Prostate gland (tissue), 2 donors: ENCODE measurements around the gene MAP3K7CL. TPM values are rescaled to one million over a fixed set of nuclear protein-coding genes. Genes with fewer than 3 reads are reported as not detected.

Source experiments
- DNase-seq: peaks from one replicate; pipeline ENCODE4 v3.0.0-alpha.2; 2019; ENCODE audit warnings: low spot score
- H3K27ac ChIP-seq, 2 donors: fragments of 200-600 bp; sonication (generic); 2 replicates each; pipeline ENCODE4 v1.5.1; 2017 to 2019
- H3K27me3 ChIP-seq: fragments of 200-600 bp; sonication (generic); replicated peaks from 2 replicates; pipeline ENCODE4 v1.5.1; 2019; ENCODE audit not compliant: insufficient read depth
- H3K36me3 ChIP-seq, 2 donors: fragments of 200-600 bp; sonication (generic); 1 replicate in 1 of 2; 2 replicates in 1 of 2; pipeline versions ENCODE4 v1.5.1 to v1.8.1; 2017 to 2019
- H3K4me1 ChIP-seq: fragments of 200-600 bp; sonication (generic); replicated peaks from 2 replicates; pipeline ENCODE4 v1.5.1; 2019
- H3K4me3 ChIP-seq, 2 donors: fragments of 200-600 bp; sonication (generic); 2 replicates each; pipeline ENCODE4 v1.5.1; 2017 to 2019
- H3K9me3 ChIP-seq: fragments of 200-600 bp; sonication (generic); 2 replicates; pipeline ENCODE4 v1.5.1; 2017
- CTCF ChIP-seq, 4 experiments: fragments of 200-600 bp in 2 of 4; fragments of 450-650 bp in 2 of 4; sonication (generic) in 2 of 4; IDR thresholded peaks; 1 replicate in 3 of 4; 2 replicates in 1 of 4; pipeline ENCODE4 v1.5.1; 2016 to 2019; ENCODE audit warnings: antibody characterized with exemption in 4 of 4, mild to moderate bottlenecking in 2 of 4, moderate library complexity in 2 of 4
- POLR2A ChIP-seq: fragments of 450-650 bp; IDR thresholded peaks from one replicate; pipeline ENCODE4 v1.6.1; 2016; ENCODE audit warnings: antibody characterized with exemption, mild to moderate bottlenecking
- POLR2AphosphoS5 ChIP-seq: sonication (generic); formaldehyde crosslinking; IDR thresholded peaks from one replicate; pipeline ENCODE4 v1.6.1; 2017; ENCODE audit warnings: antibody characterized with exemption
- WGBS: methylation state at CpG from one replicate; pipeline ENCODE4 v1.1.5; 2018; 5-methylcytosine and 5-hydroxymethylcytosine counted together
- intact Hi-C: fragments of 100-400 bp; cut with DNase I; formaldehyde crosslinking; loops from one replicate; pipeline ENCODE4 v1.14.2; 2022
- total RNA-seq, 2 donors: library from RNA; depleted of rRNA; stranded (reverse); fragments of >200 nt; gene quantifications; one replicate each; pipeline ENCODE4 v1.1.0, GENCODE V29; 2016

The MAP3K7CL gene
- total RNA-seq, 2 donors from 2014 or later: 8.7 to 13.2 TPM

- H3K36me3 ChIP-seq: no peaks in the 10 kb centered on the region
- no peak overlapping the region for H3K4me3 ChIP-seq
- 97% methylated on average over 1 of the region's 1 CpG for WGBS
- no peaks in the 10 kb centered on the region for H3K27me3 ChIP-seq
- no peak for DNase-seq
- peaks cover 7% of the 10 kb centered on the region for H3K4me1 ChIP-seq
- intact Hi-C loops: no loop called here
- TF ChIP-seq CTCF (IDR thresholded peaks at IDR 0.05): no peak
- TF ChIP-seq POLR2AphosphoS5: no peak
- TF ChIP-seq POLR2A: no peak
- no peaks in the 10 kb centered on the region for H3K9me3 ChIP-seq
- H3K27ac ChIP-seq: no peak overlapping the region
Measured at GRCh38 chr21:29179503-29179902, 49.1 kb downstream of the MAP3K7CL start.

- intact Hi-C loops: no loop called here
- Histone ChIP-seq H3K4me3 (peak overlapping the region; percentile 10 to 27), H3K27me3 (no peaks in the 10 kb centered on the region), H3K4me1 (peaks cover 3% of the 10 kb centered on the region), H3K9me3 (no peaks in the 10 kb centered on the region), H3K36me3 (no peaks in the 10 kb centered on the region), H3K27ac (peak overlapping the region; percentile 89 to 91)
- peak; percentile 60 for DNase-seq
- peak; percentile 82 for TF ChIP-seq POLR2AphosphoS5
- TF ChIP-seq POLR2A: peak; percentile 22
- no peak for TF ChIP-seq CTCF (IDR thresholded peaks at IDR 0.05)
- WGBS: 6% methylated on average over 9 of the region's 9 CpGs
Measured at GRCh38 chr21:29181799-29182470, 51.5 kb downstream of the MAP3K7CL start.

GRCh38 chr21:29182691-29183092 lies 52.2 kb downstream of the MAP3K7CL start:
- no peaks in the 10 kb centered on the region for H3K36me3 ChIP-seq
- 38% methylated on average over 4 of the region's 4 CpGs for WGBS
- peak overlapping the region in 1 of 2 donors; percentile 27 for H3K4me3 ChIP-seq
- no peaks in the 10 kb centered on the region for H3K27me3 ChIP-seq
- TF ChIP-seq POLR2A (no peak), POLR2AphosphoS5 (no peak), CTCF (IDR thresholded peaks at IDR 0.05) (no peak)
- DNase-seq: no peak
- peak overlapping the region; percentile 89 to 91 for H3K27ac ChIP-seq
- peaks cover 3% of the 10 kb centered on the region for H3K4me1 ChIP-seq
- H3K9me3 ChIP-seq: no peaks in the 10 kb centered on the region
- intact Hi-C loops: no loop called here

GRCh38 chr21:29184037-29184436 lies 53.6 kb downstream of the MAP3K7CL start:
- Histone ChIP-seq H3K27ac (no peak overlapping the region), H3K4me1 (peaks cover 3% of the 10 kb centered on the region), H3K9me3 (no peaks in the 10 kb centered on the region), H3K36me3 (no peaks in the 10 kb centered on the region), H3K27me3 (no peaks in the 10 kb centered on the region), H3K4me3 (no peak overlapping the region)
- no peak for DNase-seq
- intact Hi-C loops: no loop called here
- no peak for TF ChIP-seq POLR2A
- no peak for TF ChIP-seq CTCF (IDR thresholded peaks at IDR 0.05)
- no peak for TF ChIP-seq POLR2AphosphoS5
- 81% methylated on average over 1 of the region's 1 CpG for WGBS

DNA sequence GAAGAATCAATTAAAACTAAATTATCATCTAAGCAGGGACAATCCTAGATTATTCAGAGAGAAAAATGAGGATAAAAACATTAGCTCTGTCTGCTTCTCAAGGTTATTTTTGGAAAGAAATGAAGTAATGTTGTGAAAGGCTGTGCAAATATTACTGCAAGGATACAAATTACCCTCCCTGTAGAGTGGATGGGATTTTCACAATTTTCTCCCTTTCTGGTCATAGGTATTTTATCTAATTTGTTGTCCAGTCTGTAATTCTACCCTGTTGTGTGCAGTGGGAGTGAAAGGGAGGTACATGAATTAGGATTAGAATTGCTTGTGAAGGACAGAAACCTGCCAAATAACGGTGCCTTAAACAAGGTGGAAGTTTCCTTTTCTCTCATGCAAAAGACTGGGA lies 54.7 kb downstream of the MAP3K7CL start:
- H3K27ac ChIP-seq: no peak overlapping the region
- no peaks in the 10 kb centered on the region for H3K9me3 ChIP-seq
- intact Hi-C loops: no loop called here
- no peaks in the 10 kb centered on the region for H3K36me3 ChIP-seq
- H3K4me3 ChIP-seq: no peak overlapping the region
- peaks cover 3% of the 10 kb centered on the region for H3K4me1 ChIP-seq
- no peaks in the 10 kb centered on the region for H3K27me3 ChIP-seq
- TF ChIP-seq POLR2AphosphoS5 (no peak), POLR2A (no peak), CTCF (IDR thresholded peaks at IDR 0.05) (no peak)
- 100% methylated on average over 1 of the region's 1 CpG for WGBS
- no peak for DNase-seq
